Thoracic aorta (tissue), 2 donors: ENCODE results near the gene FIZ1. TPM values are rescaled to one million over a fixed set of nuclear protein-coding genes. Genes with fewer than 3 reads are reported as not detected.

Source experiments
- ATAC-seq: fragments of 150-250 bp; one replicate; pipeline ENCODE4 v1.8.0; 2017; ENCODE audit warnings: low read depth; ENCODE audit not compliant: insufficient number of reproducible peaks, low FRiP score
- DNase-seq: peaks from one replicate; pipeline ENCODE4 v3.0.0-alpha.2; 2020; ENCODE audit warnings: low spot score
- H3K27ac ChIP-seq, 2 donors: fragments of 200-600 bp; sonication (generic); 1 replicate in 1 of 2; 2 replicates in 1 of 2; pipeline ENCODE4 v1.5.1; 2016; ENCODE audit warnings: mild to moderate bottlenecking in 2 of 2, moderate library complexity in 2 of 2
- H3K27me3 ChIP-seq: fragments of 200-600 bp; sonication (generic); replicated peaks from 2 replicates; pipeline ENCODE4 v1.6.0; 2016; ENCODE audit warnings: mild to moderate bottlenecking; ENCODE audit not compliant: insufficient read depth
- H3K36me3 ChIP-seq: fragments of 200-600 bp; sonication (generic); one replicate; pipeline ENCODE4 v1.5.1; 2016
- H3K4me1 ChIP-seq, 2 donors: fragments of 200-600 bp; sonication (generic); 1 replicate in 1 of 2; 2 replicates in 1 of 2; pipeline versions ENCODE4 v1.5.1 to v1.6.0; 2016; ENCODE audit warnings: low read depth in 2 of 2, mild to moderate bottlenecking in 1 of 2; ENCODE audit not compliant: control insufficient read depth in 1 of 2
- H3K4me3 ChIP-seq: fragments of 200-600 bp; sonication (generic); 2 replicates; pipeline ENCODE4 v1.5.1; 2016; ENCODE audit warnings: mild to moderate bottlenecking
- H3K9me3 ChIP-seq: fragments of 200-600 bp; sonication (generic); 2 replicates; pipeline ENCODE4 v1.5.1; 2016
- total RNA-seq, 2 donors: library from RNA; depleted of rRNA; stranded (reverse); fragments of >200 nt; gene quantifications; one replicate each; pipeline versions ENCODE4 v1.1.0 to v1.2.3, GENCODE V29; 2016
- TF ChIP-seq, protein P1 (sequence below): fragments of 200-600 bp; sonication (generic); IDR thresholded peaks from one replicate; pipeline ENCODE4 v1.5.1; 2019; ENCODE audit warnings: antibody characterized with exemption

Gene FIZ1
- total RNA-seq, 2 donors from 2014 or later = 9.5 to 17.3 TPM

GRCh38 chr19:55598719-55599467 lies 424 bp downstream of the FIZ1 start:
- ATAC-seq (peak; percentile 62), DNase-seq (peak; percentile 85)
- TF ChIP-seq, protein P1, sequence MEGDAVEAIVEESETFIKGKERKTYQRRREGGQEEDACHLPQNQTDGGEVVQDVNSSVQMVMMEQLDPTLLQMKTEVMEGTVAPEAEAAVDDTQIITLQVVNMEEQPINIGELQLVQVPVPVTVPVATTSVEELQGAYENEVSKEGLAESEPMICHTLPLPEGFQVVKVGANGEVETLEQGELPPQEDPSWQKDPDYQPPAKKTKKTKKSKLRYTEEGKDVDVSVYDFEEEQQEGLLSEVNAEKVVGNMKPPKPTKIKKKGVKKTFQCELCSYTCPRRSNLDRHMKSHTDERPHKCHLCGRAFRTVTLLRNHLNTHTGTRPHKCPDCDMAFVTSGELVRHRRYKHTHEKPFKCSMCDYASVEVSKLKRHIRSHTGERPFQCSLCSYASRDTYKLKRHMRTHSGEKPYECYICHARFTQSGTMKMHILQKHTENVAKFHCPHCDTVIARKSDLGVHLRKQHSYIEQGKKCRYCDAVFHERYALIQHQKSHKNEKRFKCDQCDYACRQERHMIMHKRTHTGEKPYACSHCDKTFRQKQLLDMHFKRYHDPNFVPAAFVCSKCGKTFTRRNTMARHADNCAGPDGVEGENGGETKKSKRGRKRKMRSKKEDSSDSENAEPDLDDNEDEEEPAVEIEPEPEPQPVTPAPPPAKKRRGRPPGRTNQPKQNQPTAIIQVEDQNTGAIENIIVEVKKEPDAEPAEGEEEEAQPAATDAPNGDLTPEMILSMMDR = no peak
- Histone ChIP-seq H3K9me3 (no peaks in the 10 kb centered on the region), H3K27ac (peak overlapping the region; percentile 94 to 98), H3K27me3 (no peaks in the 10 kb centered on the region), H3K4me1 (peaks cover 0 to 19% of the 10 kb centered on the region in 2 donors), H3K36me3 (peaks cover 12% of the 10 kb centered on the region), H3K4me3 (peak overlapping the region; percentile 97)

DNA sequence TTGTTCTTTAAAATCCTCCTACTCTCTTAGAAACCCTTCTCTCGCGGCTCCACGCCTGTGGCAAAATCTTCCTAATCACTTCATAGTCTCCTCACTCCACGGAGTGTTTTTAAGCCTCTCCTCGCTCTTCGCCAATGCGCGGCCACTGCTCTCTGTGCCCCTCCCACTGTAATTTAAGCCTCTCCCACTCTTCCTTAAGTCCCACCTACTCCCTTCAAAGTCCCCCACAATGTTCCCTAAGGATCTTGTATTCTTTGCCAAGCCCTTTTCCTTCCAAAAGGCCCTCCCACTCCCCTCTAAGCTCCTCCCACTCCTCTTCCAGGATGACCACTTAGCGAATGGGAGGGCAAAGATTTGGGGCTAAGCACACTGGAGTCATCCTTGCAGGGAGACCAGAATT lies 1.3 kb downstream of the FIZ1 start:
- H3K4me3 ChIP-seq = no peak overlapping the region
- ATAC-seq (no peak), DNase-seq (no peak)
- no peaks in the 10 kb centered on the region for H3K9me3 ChIP-seq
- no peaks in the 10 kb centered on the region for H3K27me3 ChIP-seq
- TF ChIP-seq, protein P1 = no peak
- H3K27ac ChIP-seq = peak overlapping the region in 1 of 2 donors; percentile 94
- H3K36me3 ChIP-seq = peaks cover 12% of the 10 kb centered on the region
- peaks cover 0 to 18% of the 10 kb centered on the region in 2 donors for H3K4me1 ChIP-seq

- DNase-seq = no peak
- Histone ChIP-seq H3K9me3 (no peaks in the 10 kb centered on the region), H3K27me3 (no peaks in the 10 kb centered on the region), H3K4me3 (no peak overlapping the region), H3K36me3 (peaks cover 12% of the 10 kb centered on the region), H3K27ac (no peak overlapping the region), H3K4me1 (peaks cover 0 to 18% of the 10 kb centered on the region in 2 donors)
- TF ChIP-seq, protein P1 = no peak
- no peak for ATAC-seq
These were observed 1.8 kb downstream of the FIZ1 start for GRCh38 chr19:55597501-55597921.

- TF ChIP-seq, protein P1 = no peak
- Histone ChIP-seq H3K27me3 (no peaks in the 10 kb centered on the region), H3K9me3 (no peaks in the 10 kb centered on the region), H3K27ac (no peak overlapping the region), H3K4me1 (peaks cover 0 to 16% of the 10 kb centered on the region in 2 donors), H3K36me3 (peaks cover 12% of the 10 kb centered on the region), H3K4me3 (no peak overlapping the region)
- ATAC-seq = no peak
- DNase-seq = no peak
These were observed 3.0 kb downstream of the FIZ1 start for GRCh38 chr19:55596304-55596703.

GRCh38 chr19:55594996-55595545 lies 4.2 kb downstream of the FIZ1 start:
- ATAC-seq = no peak
- H3K36me3 ChIP-seq = peaks cover 12% of the 10 kb centered on the region

More at GRCh38 chr19:55594996-55595545, 4.2 kb downstream of the FIZ1 start:
- no peak overlapping the region for H3K4me3 ChIP-seq
- H3K9me3 ChIP-seq = no peaks in the 10 kb centered on the region
- peaks cover 0 to 8% of the 10 kb centered on the region in 2 donors for H3K4me1 ChIP-seq
- TF ChIP-seq, protein P1 = no peak
- no peak overlapping the region for H3K27ac ChIP-seq
- no peaks in the 10 kb centered on the region for H3K27me3 ChIP-seq
- no peak for DNase-seq
